ENCODE measurements around the gene FADS3. TPM values are rescaled to one million over a fixed set of nuclear protein-coding genes. Genes with fewer than 3 reads are reported as not detected.

Gene FADS3
- total RNA-seq, 3 donors from 2014 or later (not counting 1 experiment from before 2014, with no cell fraction given), result 10.8 to 17.8 (median 11.5) TPM

DNA sequence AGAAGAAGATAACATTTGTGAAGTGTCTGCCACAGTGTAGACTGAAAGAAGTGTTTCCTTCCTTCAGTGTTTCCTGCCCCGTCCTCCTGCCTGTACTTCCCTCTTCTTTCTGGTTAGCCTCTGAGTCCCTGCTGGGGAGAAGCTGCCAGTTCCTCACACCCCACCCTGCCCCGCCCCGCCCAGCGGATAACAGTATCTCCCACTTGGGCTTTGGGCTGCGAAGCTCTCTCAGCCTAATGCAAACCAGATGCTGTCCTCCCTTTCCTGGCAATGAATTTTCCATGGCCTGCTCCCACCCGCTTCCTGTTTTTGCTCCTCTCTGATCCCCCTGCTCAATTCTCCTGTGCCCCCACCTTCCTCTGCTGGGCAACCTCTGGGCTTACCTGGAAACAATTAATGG is 31.2 kb upstream of the FADS3 start:
- Mint-ChIP-seq H3K4me3 (no peak overlapping the region), H3K9me3 (no peaks in the 10 kb centered on the region), H3K36me3 (no peaks in the 10 kb centered on the region), H3K27ac (no peak overlapping the region), H3K27me3 (ENCODE audit: low read depth in 2 of 2) (peaks cover 39 to 43% of the 10 kb centered on the region in 2 donors), H3K4me1 (peaks cover 5 to 8% of the 10 kb centered on the region in 2 donors)
- Histone ChIP-seq H3K9me3 (ENCODE audit: control insufficient read depth, insufficient read depth, low read length) (no peaks in the 10 kb centered on the region), H3K4me3 (ENCODE audit: low read length) (no peak overlapping the region), H3K27me3 (ENCODE audit: control insufficient read depth, insufficient read depth, low read length) (peaks cover 11% of the 10 kb centered on the region), H3K27ac (ENCODE audit: low read length) (no peak overlapping the region), H3K36me3 (ENCODE audit: control insufficient read depth, insufficient read depth, low read length) (no peaks in the 10 kb centered on the region), H3K4me1 (ENCODE audit: control insufficient read depth, insufficient read depth, low read length) (peaks cover 11% of the 10 kb centered on the region)
- TF ChIP-seq, protein P1, sequence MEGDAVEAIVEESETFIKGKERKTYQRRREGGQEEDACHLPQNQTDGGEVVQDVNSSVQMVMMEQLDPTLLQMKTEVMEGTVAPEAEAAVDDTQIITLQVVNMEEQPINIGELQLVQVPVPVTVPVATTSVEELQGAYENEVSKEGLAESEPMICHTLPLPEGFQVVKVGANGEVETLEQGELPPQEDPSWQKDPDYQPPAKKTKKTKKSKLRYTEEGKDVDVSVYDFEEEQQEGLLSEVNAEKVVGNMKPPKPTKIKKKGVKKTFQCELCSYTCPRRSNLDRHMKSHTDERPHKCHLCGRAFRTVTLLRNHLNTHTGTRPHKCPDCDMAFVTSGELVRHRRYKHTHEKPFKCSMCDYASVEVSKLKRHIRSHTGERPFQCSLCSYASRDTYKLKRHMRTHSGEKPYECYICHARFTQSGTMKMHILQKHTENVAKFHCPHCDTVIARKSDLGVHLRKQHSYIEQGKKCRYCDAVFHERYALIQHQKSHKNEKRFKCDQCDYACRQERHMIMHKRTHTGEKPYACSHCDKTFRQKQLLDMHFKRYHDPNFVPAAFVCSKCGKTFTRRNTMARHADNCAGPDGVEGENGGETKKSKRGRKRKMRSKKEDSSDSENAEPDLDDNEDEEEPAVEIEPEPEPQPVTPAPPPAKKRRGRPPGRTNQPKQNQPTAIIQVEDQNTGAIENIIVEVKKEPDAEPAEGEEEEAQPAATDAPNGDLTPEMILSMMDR (IDR thresholded peaks at IDR 0.05), result no peak
- ATAC-seq (peak in 1 of 3 donors; percentile 53), DNase-seq (no peak)
- 29% methylated on average over 6 of the region's 6 CpGs for whole genome bisulfite sequencing (ENCODE audit: insufficient coverage)
- intact Hi-C loops (cut with micrococcal nuclease), result no loop called here

DNA sequence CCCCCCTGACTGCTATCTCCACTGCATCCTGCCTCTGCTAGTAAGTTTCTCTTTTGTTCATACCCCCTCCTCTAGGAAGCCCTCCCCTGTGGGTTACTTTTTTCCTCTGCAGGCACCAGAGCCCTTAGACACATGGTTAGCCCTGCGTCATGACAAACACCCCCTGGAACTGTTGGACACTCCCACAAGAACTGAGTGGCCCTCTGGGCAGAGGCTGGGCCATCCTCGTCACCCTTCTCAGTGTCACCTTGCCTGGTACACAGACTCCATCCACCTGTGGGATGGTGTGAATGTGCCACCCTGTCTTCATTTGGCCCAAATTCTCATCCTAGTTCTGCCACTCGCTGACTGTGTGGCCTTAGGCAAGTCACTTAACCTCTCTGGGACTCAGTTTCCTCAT is 30.1 kb upstream of the FADS3 start:
- H3K27me3 Mint-ChIP-seq (ENCODE audit: low read depth in 2 of 2), result peaks cover 39 to 44% of the 10 kb centered on the region in 2 donors
- no peaks in the 10 kb centered on the region for H3K9me3 Mint-ChIP-seq
- H3K4me3 Mint-ChIP-seq, result no peak overlapping the region
- intact Hi-C loops (cut with micrococcal nuclease), result no loop called here
- H3K27me3 ChIP-seq (ENCODE audit: control insufficient read depth, insufficient read depth, low read length), result peaks cover 14% of the 10 kb centered on the region
- WGBS (ENCODE audit: insufficient coverage), result 56% methylated on average over 1 of the region's 3 CpGs
- H3K27ac Mint-ChIP-seq, result no peak overlapping the region
- H3K4me1 Mint-ChIP-seq, result peaks cover 5 to 9% of the 10 kb centered on the region in 2 donors
- TF ChIP-seq, protein P1 (IDR thresholded peaks at IDR 0.05), result no peak
- no peak overlapping the region for H3K4me3 ChIP-seq (ENCODE audit: low read length)
- H3K36me3 ChIP-seq (ENCODE audit: control insufficient read depth, insufficient read depth, low read length), result no peaks in the 10 kb centered on the region
- no peaks in the 10 kb centered on the region for H3K9me3 ChIP-seq (ENCODE audit: control insufficient read depth, insufficient read depth, low read length)
- DNase-seq (no peak), ATAC-seq (no peak)
- H3K27ac ChIP-seq (ENCODE audit: low read length), result no peak overlapping the region
- peaks cover 13% of the 10 kb centered on the region for H3K4me1 ChIP-seq (ENCODE audit: control insufficient read depth, insufficient read depth, low read length)
- H3K36me3 Mint-ChIP-seq, result no peaks in the 10 kb centered on the region

- H3K27ac ChIP-seq (ENCODE audit: low read length), result no peak overlapping the region
- ATAC-seq (no peak), DNase-seq (peak in 1 of 2 donors; percentile 3)
- TF ChIP-seq, protein P1 (IDR thresholded peaks at IDR 0.05), result no peak
- peaks cover 13% of the 10 kb centered on the region for H3K4me1 ChIP-seq (ENCODE audit: control insufficient read depth, insufficient read depth, low read length)
- intact Hi-C loops (cut with micrococcal nuclease), result no loop called here
- peaks cover 16% of the 10 kb centered on the region for H3K27me3 ChIP-seq (ENCODE audit: control insufficient read depth, insufficient read depth, low read length)
- H3K9me3 ChIP-seq (ENCODE audit: control insufficient read depth, insufficient read depth, low read length), result no peaks in the 10 kb centered on the region
- Mint-ChIP-seq H3K4me3 (no peak overlapping the region), H3K27me3 (ENCODE audit: low read depth in 2 of 2) (peaks cover 46 to 50% of the 10 kb centered on the region in 2 donors), H3K27ac (no peak overlapping the region), H3K9me3 (no peaks in the 10 kb centered on the region), H3K4me1 (peaks cover 5 to 9% of the 10 kb centered on the region in 2 donors), H3K36me3 (no peaks in the 10 kb centered on the region)
- no peak overlapping the region for H3K4me3 ChIP-seq (ENCODE audit: low read length)
- no peaks in the 10 kb centered on the region for H3K36me3 ChIP-seq (ENCODE audit: control insufficient read depth, insufficient read depth, low read length)
- WGBS (ENCODE audit: insufficient coverage), result 92% methylated on average over 13 of the region's 13 CpGs
Measured at GRCh38 chr11:61919705-61920631, 28.6 kb upstream of the FADS3 start.
